Measurements from ENCODE around the gene ANKRD53. TPM values are rescaled to one million over a fixed set of nuclear protein-coding genes. Genes with fewer than 3 reads are reported as not detected.

Gene ANKRD53
- total RNA-seq, 1 experiment from 2014 or later = not detected

DNA sequence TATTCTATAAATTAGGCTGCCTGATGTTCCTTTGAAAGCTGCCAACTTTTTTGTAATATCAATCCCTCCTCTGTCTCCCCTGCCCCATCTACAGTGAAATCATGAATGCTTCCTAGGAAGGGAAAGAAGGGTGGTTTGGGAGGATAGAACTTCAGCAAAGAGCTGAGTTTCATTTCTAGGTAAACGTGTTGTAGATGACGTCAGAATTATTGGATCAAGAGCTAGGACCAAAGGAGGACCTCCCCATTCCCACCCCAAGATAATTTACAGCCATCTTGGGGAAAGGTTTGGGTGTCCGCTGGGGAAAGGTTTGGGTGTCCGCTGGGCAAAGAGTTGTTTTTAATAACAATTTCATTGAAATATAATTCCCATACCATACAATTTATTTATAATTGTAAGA is 11.2 kb upstream of the ANKRD53 start (continued):
- TF ChIP-seq, protein P1, sequence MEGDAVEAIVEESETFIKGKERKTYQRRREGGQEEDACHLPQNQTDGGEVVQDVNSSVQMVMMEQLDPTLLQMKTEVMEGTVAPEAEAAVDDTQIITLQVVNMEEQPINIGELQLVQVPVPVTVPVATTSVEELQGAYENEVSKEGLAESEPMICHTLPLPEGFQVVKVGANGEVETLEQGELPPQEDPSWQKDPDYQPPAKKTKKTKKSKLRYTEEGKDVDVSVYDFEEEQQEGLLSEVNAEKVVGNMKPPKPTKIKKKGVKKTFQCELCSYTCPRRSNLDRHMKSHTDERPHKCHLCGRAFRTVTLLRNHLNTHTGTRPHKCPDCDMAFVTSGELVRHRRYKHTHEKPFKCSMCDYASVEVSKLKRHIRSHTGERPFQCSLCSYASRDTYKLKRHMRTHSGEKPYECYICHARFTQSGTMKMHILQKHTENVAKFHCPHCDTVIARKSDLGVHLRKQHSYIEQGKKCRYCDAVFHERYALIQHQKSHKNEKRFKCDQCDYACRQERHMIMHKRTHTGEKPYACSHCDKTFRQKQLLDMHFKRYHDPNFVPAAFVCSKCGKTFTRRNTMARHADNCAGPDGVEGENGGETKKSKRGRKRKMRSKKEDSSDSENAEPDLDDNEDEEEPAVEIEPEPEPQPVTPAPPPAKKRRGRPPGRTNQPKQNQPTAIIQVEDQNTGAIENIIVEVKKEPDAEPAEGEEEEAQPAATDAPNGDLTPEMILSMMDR (IDR thresholded peaks at IDR 0.05 in 2 of 3, conservative IDR thresholded peaks at IDR 0.05 in 1 of 3; ENCODE audit: borderline replicate concordance in 1 of 3, insufficient read depth in 1 of 3, low read depth in 2 of 3, low read length in 2 of 3) = no peak
- no peak for TF ChIP-seq EGR1 (IDR thresholded peaks at IDR 0.05; ENCODE audit: low read depth)
- TF ChIP-seq, protein P2, sequence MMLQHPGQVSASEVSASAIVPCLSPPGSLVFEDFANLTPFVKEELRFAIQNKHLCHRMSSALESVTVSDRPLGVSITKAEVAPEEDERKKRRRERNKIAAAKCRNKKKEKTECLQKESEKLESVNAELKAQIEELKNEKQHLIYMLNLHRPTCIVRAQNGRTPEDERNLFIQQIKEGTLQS (IDR thresholded peaks at IDR 0.05) = no peak
- no peak for TF ChIP-seq ZNF274 (IDR thresholded peaks at IDR 0.05; ENCODE audit: low read depth, low read length)
- TF ChIP-seq ELF1 (IDR thresholded peaks at IDR 0.05; ENCODE audit: borderline replicate concordance, low read depth) = no peak
- no peak for TF ChIP-seq SRF (IDR thresholded peaks at IDR 0.05; ENCODE audit: low read depth)
- TF ChIP-seq SP1 (IDR thresholded peaks at IDR 0.05; ENCODE audit: low read depth) = no peak
- TF ChIP-seq TCF7L2 (IDR thresholded peaks at IDR 0.05; ENCODE audit: borderline replicate concordance, extremely low read depth, insufficient read depth, insufficient read length) = no peak
- TF ChIP-seq FOSL1 (IDR thresholded peaks at IDR 0.05; ENCODE audit: low read depth) = no peak

DNA sequence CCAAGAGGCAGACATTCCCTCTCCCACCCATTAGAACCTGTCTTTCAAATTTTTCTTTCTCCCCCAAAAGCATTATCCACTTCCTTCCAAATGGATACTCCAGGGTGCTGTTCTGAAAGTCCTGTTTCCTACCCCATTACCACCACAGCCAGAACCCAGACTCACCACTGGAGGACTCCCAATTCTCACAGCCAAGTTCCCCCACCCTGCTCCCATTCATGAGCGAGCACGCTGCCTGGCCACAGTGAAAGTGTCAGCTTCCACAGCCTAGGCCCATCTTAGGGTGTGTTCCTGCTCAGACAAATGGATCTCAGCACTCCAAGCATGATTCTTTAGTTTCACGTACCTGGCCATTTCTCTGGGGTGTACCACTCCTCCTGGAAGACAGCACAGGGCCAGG is 3.8 kb upstream of the ANKRD53 start:
- Histone ChIP-seq H3K27ac (ENCODE audit: low read depth, low read length) (no peak overlapping the region), H3K27me3 (ENCODE audit: insufficient read depth, low read length) (no peaks in the 10 kb centered on the region), H3K4me1 (ENCODE audit: control insufficient read depth in 1 of 2, insufficient read depth in 2 of 2, low read length in 2 of 2) (peaks cover 7 to 21% of the 10 kb centered on the region in 2 experiments; a peak in 3 of 4 replicates), H4K20me1 (ENCODE audit: insufficient read depth) (no peaks in the 10 kb centered on the region), H3K36me3 (ENCODE audit: control insufficient read depth in 1 of 2, insufficient read depth in 2 of 2, low read length in 2 of 2) (no peaks in the 10 kb centered on the region), H3K9me2 (ENCODE audit: insufficient read depth) (no peaks in the 10 kb centered on the region), H3K79me2 (ENCODE audit: insufficient read depth, low read length) (no peaks in the 10 kb centered on the region), H3K9me3 (ENCODE audit: control insufficient read depth in 1 of 2, insufficient read depth in 1 of 2, low read depth in 1 of 2, low read length in 2 of 2) (no peaks in the 10 kb centered on the region), H3K9ac (ENCODE audit: low read length) (no peak overlapping the region), H3K4me2 (ENCODE audit: low read length) (no peak overlapping the region), H3K4me3 (replicated peaks in 1 of 2; ENCODE audit: low read depth in 1 of 2, low read length in 2 of 2) (no peak overlapping the region), H2AFZ (ENCODE audit: low read depth, low read length, poor library complexity, severe bottlenecking) (no peak overlapping the region)
- no peak for TF ChIP-seq SP1 (IDR thresholded peaks at IDR 0.05; ENCODE audit: low read depth)
- TF ChIP-seq SIN3A (IDR thresholded peaks at IDR 0.05; ENCODE audit: low read depth) = no peak
- no peak for TF ChIP-seq CBX3 (IDR thresholded peaks at IDR 0.05; ENCODE audit: low read depth)
- TF ChIP-seq EZH2 (IDR thresholded peaks at IDR 0.05) = no peak
- TF ChIP-seq EZH2phosphoT487 (IDR thresholded peaks at IDR 0.05; ENCODE audit: borderline replicate concordance) = no peak
- no peak for TF ChIP-seq SRF (IDR thresholded peaks at IDR 0.05; ENCODE audit: low read depth)
- no peak for TF ChIP-seq JUND (IDR thresholded peaks at IDR 0.05)
- TF ChIP-seq YY1 (IDR thresholded peaks at IDR 0.05; ENCODE audit: extremely low read depth, insufficient replicate concordance, low read depth, low read length) = no peak
- TF ChIP-seq ELF1 (IDR thresholded peaks at IDR 0.05; ENCODE audit: borderline replicate concordance, low read depth) = no peak
- TF ChIP-seq, protein P3, sequence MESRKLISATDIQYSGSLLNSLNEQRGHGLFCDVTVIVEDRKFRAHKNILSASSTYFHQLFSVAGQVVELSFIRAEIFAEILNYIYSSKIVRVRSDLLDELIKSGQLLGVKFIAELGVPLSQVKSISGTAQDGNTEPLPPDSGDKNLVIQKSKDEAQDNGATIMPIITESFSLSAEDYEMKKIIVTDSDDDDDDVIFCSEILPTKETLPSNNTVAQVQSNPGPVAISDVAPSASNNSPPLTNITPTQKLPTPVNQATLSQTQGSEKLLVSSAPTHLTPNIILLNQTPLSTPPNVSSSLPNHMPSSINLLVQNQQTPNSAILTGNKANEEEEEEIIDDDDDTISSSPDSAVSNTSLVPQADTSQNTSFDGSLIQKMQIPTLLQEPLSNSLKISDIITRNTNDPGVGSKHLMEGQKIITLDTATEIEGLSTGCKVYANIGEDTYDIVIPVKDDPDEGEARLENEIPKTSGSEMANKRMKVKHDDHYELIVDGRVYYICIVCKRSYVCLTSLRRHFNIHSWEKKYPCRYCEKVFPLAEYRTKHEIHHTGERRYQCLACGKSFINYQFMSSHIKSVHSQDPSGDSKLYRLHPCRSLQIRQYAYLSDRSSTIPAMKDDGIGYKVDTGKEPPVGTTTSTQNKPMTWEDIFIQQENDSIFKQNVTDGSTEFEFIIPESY (IDR thresholded peaks at IDR 0.05; ENCODE audit: extremely low read depth, insufficient replicate concordance, low read length) = no peak
- no peak for TF ChIP-seq FOSL1 (IDR thresholded peaks at IDR 0.05; ENCODE audit: low read depth)
- TF ChIP-seq, protein P4, sequence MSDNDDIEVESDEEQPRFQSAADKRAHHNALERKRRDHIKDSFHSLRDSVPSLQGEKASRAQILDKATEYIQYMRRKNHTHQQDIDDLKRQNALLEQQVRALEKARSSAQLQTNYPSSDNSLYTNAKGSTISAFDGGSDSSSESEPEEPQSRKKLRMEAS (IDR thresholded peaks at IDR 0.05) = no peak
- ChIA-PET CTCF (interaction anchor here (1.2 kb wide), 1 partner anchor 14 kb away, joined by 3 read pairs; no protein-coding TSS in a partner anchor), POLR2A (no interaction called here), RAD21 (ENCODE audit: low non-redundant PET in 1 of 2, low total read pairs in 2 of 2, uncharacterized antibody in 2 of 2, unreplicated experiment in 2 of 2) (interaction anchor here in 1 of 2 experiments (0.6 kb wide), 1 partner anchor 9 kb away, joined by 3 read pairs; no protein-coding TSS in a partner anchor)
- ATAC-seq = no peak
- BruUV-seq (replicated peaks) = no TSS peak
- DNase-seq (ENCODE audit: low read depth, low spot score) = no peak
- intact Hi-C loops (cut with micrococcal nuclease) = no loop called here

Measured in HCT116 (cell line).